OCI-LY1 (cell line): ENCODE data around the gene ZNF808.
"Not testable (repeated sequence)": the region's sequence is repeated elsewhere in the genome, so short reads cannot be mapped to it uniquely, and the experiment has no call there.

ENCODE experiments used
- H2AFZ ChIP-seq: fragments of 200-600 bp; sonication (generic), shearing (Covaris generic); 2 replicates; pipeline ENCODE4 v1.6.0; 2014; ENCODE audit warnings: antibody characterized with exemption, mild to moderate bottlenecking, low read length
- H3F3A ChIP-seq: fragments of 200-600 bp; sonication (generic), shearing (Covaris generic); 2 replicates; pipeline ENCODE4 v1.6.0; 2014; ENCODE audit warnings: mild to moderate bottlenecking, antibody characterized with exemption, low read length, moderate library complexity; ENCODE audit not compliant: insufficient read depth
- H3K27ac ChIP-seq: fragments of 200-600 bp; sonication (generic); 2 replicates; pipeline ENCODE4 v1.5.1; 2014; ENCODE audit warnings: low read length, mixed run types, mild to moderate bottlenecking, low read depth; ENCODE audit not compliant: poor library complexity, severe bottlenecking
- H3K27me3 ChIP-seq: fragments of 200-600 bp; sonication (generic); 2 replicates; pipeline ENCODE4 v1.6.0; 2014; ENCODE audit warnings: antibody characterized with exemption, mild to moderate bottlenecking, low read length, moderate library complexity; ENCODE audit not compliant: insufficient read depth
- H3K36me3 ChIP-seq: fragments of 200-600 bp; sonication (generic); 2 replicates; pipeline ENCODE4 v1.6.1; 2014; ENCODE audit warnings: mild to moderate bottlenecking, antibody characterized with exemption, low read length, moderate library complexity, mixed read lengths; ENCODE audit not compliant: insufficient read depth
- H3K4me1 ChIP-seq: fragments of 200-600 bp; sonication (generic); 2 replicates; pipeline ENCODE4 v1.5.1; 2014; ENCODE audit warnings: mild to moderate bottlenecking, low read length, moderate library complexity; ENCODE audit not compliant: insufficient read depth, severe bottlenecking
- H3K4me2 ChIP-seq: fragments of 200-600 bp; sonication (generic), shearing (Covaris generic); 2 replicates; pipeline ENCODE4 v1.6.1; 2014; ENCODE audit warnings: low read length
- H3K4me3 ChIP-seq: fragments of 200-600 bp; sonication (generic); 2 replicates; pipeline ENCODE4 v1.5.1; 2014; ENCODE audit warnings: low read length, low read depth, mild to moderate bottlenecking, mixed read lengths; ENCODE audit not compliant: poor library complexity, severe bottlenecking
- H3K79me2 ChIP-seq: fragments of 200-600 bp; shearing (Covaris generic); 2 replicates; pipeline ENCODE4 v1.6.1; 2016; ENCODE audit warnings: mixed run types, low read length, mixed read lengths; ENCODE audit not compliant: insufficient read depth
- H3K9ac ChIP-seq: fragments of 200-600 bp; sonication (generic), shearing (Covaris generic); 2 replicates; pipeline ENCODE4 v1.6.1; 2014; ENCODE audit warnings: mild to moderate bottlenecking, low read length, mixed read lengths
- H3K9me2 ChIP-seq: fragments of 200-600 bp; sonication (generic), shearing (Covaris generic); 2 replicates; pipeline ENCODE4 v1.6.1; 2014; ENCODE audit warnings: low read depth, mild to moderate bottlenecking, low read length, mixed read lengths
- H3K9me3 ChIP-seq: fragments of 200-600 bp; shearing (Covaris generic); 2 replicates; pipeline ENCODE4 v1.6.1; 2014; ENCODE audit warnings: low read length, mixed read lengths
- H4K20me1 ChIP-seq: fragments of 200-600 bp; sonication (generic), shearing (Covaris generic); 2 replicates; pipeline ENCODE4 v1.6.0; 2016; ENCODE audit warnings: mild to moderate bottlenecking, low read length; ENCODE audit not compliant: insufficient read depth
- CTCF ChIP-seq: fragments of 200-600 bp; sonication (generic), shearing (Covaris generic); IDR thresholded peaks from 2 replicates; pipeline ENCODE4 v1.5.1; 2017; ENCODE audit warnings: mild to moderate bottlenecking, antibody characterized with exemption, low read length, moderate library complexity, mixed read lengths
- EZH2 ChIP-seq: fragments of 200-600 bp; sonication (generic), shearing (Covaris generic); IDR thresholded peaks from 2 replicates; pipeline ENCODE4 v1.8.0; 2017; ENCODE audit warnings: borderline replicate concordance, mixed run types, mild to moderate bottlenecking, antibody characterized with exemption, low read length, moderate library complexity, mixed read lengths

The ZNF808 gene

GRCh38 chr19:52590728-52591127, 63.3 kb downstream of the ZNF808 start:
- Histone ChIP-seq H3K27ac (no peak overlapping the region), H2AFZ (no peak overlapping the region), H3K4me3 (no peak overlapping the region), H3K79me2 (no peaks in the 10 kb centered on the region), H3K9me3 (peaks cover under 1% of the 10 kb centered on the region; the same call in 1 of the 2 replicates), H3K4me2 (no peak overlapping the region), H3K9ac (no peak overlapping the region), H3K27me3 (no peaks in the 10 kb centered on the region), H3K36me3 (peaks cover 15% of the 10 kb centered on the region), H3F3A (no peaks in the 10 kb centered on the region), H4K20me1 (no peaks in the 10 kb centered on the region), H3K4me1 (no peaks in the 10 kb centered on the region), H3K9me2 (no peaks in the 10 kb centered on the region)
- TF ChIP-seq EZH2: no peak
- TF ChIP-seq CTCF: no peak; the same call in 1 of the 2 replicates

GRCh38 chr19:52592301-52592700, 64.8 kb downstream of the ZNF808 start:
- no peak overlapping the region for H3K4me2 ChIP-seq
- no peak overlapping the region for H3K4me3 ChIP-seq
- no peak overlapping the region for H2AFZ ChIP-seq
- H3K27ac ChIP-seq: no peak overlapping the region
- no peaks in the 10 kb centered on the region for H3F3A ChIP-seq
- peaks cover 20% of the 10 kb centered on the region for H3K36me3 ChIP-seq
- H3K79me2 ChIP-seq: no peaks in the 10 kb centered on the region
- no peaks in the 10 kb centered on the region for H3K27me3 ChIP-seq
- H4K20me1 ChIP-seq: no peaks in the 10 kb centered on the region
- H3K4me1 ChIP-seq: no peaks in the 10 kb centered on the region
- H3K9me3 ChIP-seq: peaks cover 8% of the 10 kb centered on the region
- H3K9ac ChIP-seq: no peak overlapping the region
- TF ChIP-seq CTCF: no peak
- no peak for TF ChIP-seq EZH2
- H3K9me2 ChIP-seq: no peaks in the 10 kb centered on the region

- H3K4me2 ChIP-seq, H3K4me1 ChIP-seq, H2AFZ ChIP-seq, H3K4me3 ChIP-seq, H4K20me1 ChIP-seq, H3K79me2 ChIP-seq, H3K27ac ChIP-seq, H3K27me3 ChIP-seq, H3F3A ChIP-seq, H3K9me2 ChIP-seq, H3K9ac ChIP-seq: not testable (repeated sequence)
- Histone ChIP-seq H3K9me3 (peaks cover 10% of the 10 kb centered on the region), H3K36me3 (peaks cover 20% of the 10 kb centered on the region)
Observed at GRCh38 chr19:52593441-52593840, 66.0 kb downstream of the ZNF808 start.

GRCh38 chr19:52599241-52599640, 71.8 kb downstream of the ZNF808 start:
- no peak for TF ChIP-seq CTCF
- no peak for TF ChIP-seq EZH2
- H3K79me2 ChIP-seq: no peaks in the 10 kb centered on the region
- no peaks in the 10 kb centered on the region for H3K27me3 ChIP-seq
- H3K27ac ChIP-seq: no peak overlapping the region
- H2AFZ ChIP-seq: no peak overlapping the region
- no peak overlapping the region for H3K4me3 ChIP-seq
- no peaks in the 10 kb centered on the region for H4K20me1 ChIP-seq
- peaks cover 15% of the 10 kb centered on the region for H3K4me1 ChIP-seq
- peaks cover 9% of the 10 kb centered on the region; the same call in 1 of the 2 replicates for H3K36me3 ChIP-seq
- no peak overlapping the region for H3K4me2 ChIP-seq
- no peaks in the 10 kb centered on the region for H3F3A ChIP-seq
- no peaks in the 10 kb centered on the region for H3K9me2 ChIP-seq
- no peak overlapping the region for H3K9ac ChIP-seq
- H3K9me3 ChIP-seq: peaks cover 10% of the 10 kb centered on the region
